Ovary (tissue), 9 donors: ENCODE results near the gene VPS35L. TPM values are rescaled to one million over a fixed set of nuclear protein-coding genes. Genes with fewer than 3 reads are reported as not detected.
A peak's percentile ranks its signal among the peaks of the same experiment; 100 is the strongest.

Source experiments
- DNase-seq, 5 donors: peaks; one replicate each; pipeline ENCODE4 v3.0.0-alpha.2; 2019 to 2020
- H3K27ac ChIP-seq, 2 donors: fragments of 200-600 bp; one replicate each; pipeline versions ENCODE4 v1.5.1 to v1.8.0; 2019 to 2022
- H3K27me3 ChIP-seq: fragments of 200-600 bp; one replicate; pipeline ENCODE4 v1.8.0; 2022
- H3K36me3 ChIP-seq: fragments of 200-600 bp; sonication (generic); one replicate; pipeline ENCODE4 v1.5.1; 2019
- H3K4me1 ChIP-seq: one replicate; pipeline ENCODE4 v1.8.1; 2013; ENCODE audit warnings: mild to moderate bottlenecking, moderate library complexity; ENCODE audit not compliant: insufficient read depth
- H3K4me3 ChIP-seq: fragments of 200-600 bp; sonication (generic); one replicate; pipeline ENCODE4 v1.5.1; 2017
- H3K9me3 ChIP-seq, 2 donors: fragments of 200-600 bp in 1 of 2; sonication (generic) in 1 of 2; one replicate each; pipeline versions ENCODE4 v1.5.1 to v1.8.1; 2013 to 2019; ENCODE audit warnings: mild to moderate bottlenecking in 1 of 2, moderate library complexity in 1 of 2
- CTCF ChIP-seq, 3 donors: fragments of 450-650 bp in 2 of 3; fragments of 200-600 bp in 1 of 3; IDR thresholded peaks; one replicate each; pipeline versions ENCODE4 v1.5.1 to v1.8.0; 2016 to 2022; ENCODE audit warnings: antibody characterized with exemption in 3 of 3, mild to moderate bottlenecking in 1 of 3
- EP300 ChIP-seq: sonication (generic); formaldehyde crosslinking; IDR thresholded peaks from one replicate; pipeline ENCODE4 v1.6.1; 2017; ENCODE audit warnings: antibody characterized with exemption
- POLR2A ChIP-seq: fragments of 450-650 bp; IDR thresholded peaks from one replicate; pipeline ENCODE4 v1.6.1; 2017; ENCODE audit warnings: antibody characterized with exemption, mild to moderate bottlenecking, moderate library complexity
- WGBS, 3 donors: extraction: QIAGEN DNeasy Blood & Tissue Kit in 1 of 3; methylation state at CpG; one replicate each; pipeline versions ENCODE4 v1.1.5 to v1.1.7; 2013 to 2017; 5-methylcytosine and 5-hydroxymethylcytosine counted together
- intact Hi-C, 4 donors: fragments of 100-400 bp; cut with DNase I; formaldehyde crosslinking; loops; one replicate each; pipeline versions ENCODE4 v1.11.0 to v1.15.1; 2022 to 2023
- polyA plus RNA-seq, 2 donors: library from polyadenylated mRNA; stranded (reverse); fragments of 200-250 nt in 1 of 2; fragments of 350-450 nt in 1 of 2; fragmentation: Illumina TruSeq in 1 of 2; extraction: RNeasy Lipid Tissue Mini Kit (QIAGEN cat#74804) in 1 of 2; gene quantifications; one replicate each; pipeline ENCODE4 v1.2.3, GENCODE V29; 2013 to 2014
- total RNA-seq, 7 donors: library from RNA; depleted of rRNA in 2 of 7; stranded (reverse); fragments of >200 nt in 2 of 7; fragmentation: NEBNext Ultra II Directional in 3 of 7; extraction: Animal tissue kit (Norgen Biotek cat#: 25700) in 3 of 7; gene quantifications; one replicate each; pipeline versions ENCODE4 v1.1.0 to v1.2.4, GENCODE V29; 2016 to 2023
- donor health status: DM: no; HTN: no; CAD: no; lungs with moderate emphysema.
- donor health status: DM: no; HTN: no; CAD: no.
- donor health status: Bipolar disorder and iron deficiency.
- donor health status: DM: yes; HTN: yes; CAD: no.
- donor health status: DM: no; HTN: no; CAD: no.
- donor health status: DM: yes; HTN: yes; CAD: no.

Gene VPS35L
- total and polyA plus RNA-seq, 9 donors: 28.6 to 69.6 (median 50.7) TPM

- Histone ChIP-seq H3K9me3 (no peaks in the 10 kb centered on the region), H3K27ac (peak overlapping the region; percentile 29 to 38), H3K36me3 (no peaks in the 10 kb centered on the region), H3K27me3 (no peaks in the 10 kb centered on the region), H3K4me1 (peaks cover 18% of the 10 kb centered on the region), H3K4me3 (no peak overlapping the region)
- 42 to 53% (median 50%) methylated on average over 14 of the region's 14 CpGs for WGBS, 3 donors
- peak in 3 of 5 donors; percentile 61 to 67 (median 67) for DNase-seq
- no peak for TF ChIP-seq CTCF (IDR thresholded peaks at IDR 0.05)
- intact Hi-C loops: no loop called here
These were observed 135.7 kb downstream of the VPS35L start for GRCh38 chr16:19691161-19691711.

- Histone ChIP-seq H3K4me3 (no peak overlapping the region), H3K9me3 (no peaks in the 10 kb centered on the region), H3K4me1 (peaks cover 45% of the 10 kb centered on the region), H3K36me3 (no peaks in the 10 kb centered on the region), H3K27ac (no peak overlapping the region), H3K27me3 (no peaks in the 10 kb centered on the region)
- no peak for DNase-seq
- TF ChIP-seq EP300: no peak
- no peak for TF ChIP-seq CTCF (IDR thresholded peaks at IDR 0.05)
- TF ChIP-seq POLR2A: no peak
- intact Hi-C loops: no loop called here
- 94 to 95% (median 94%) methylated on average over 8 of the region's 8 CpGs for WGBS, 3 donors
These were observed 139.5 kb downstream of the VPS35L start for GRCh38 chr16:19694989-19695388.

- intact Hi-C loops: no loop called here
- Histone ChIP-seq H3K9me3 (no peaks in the 10 kb centered on the region), H3K4me3 (no peak overlapping the region), H3K27ac (peak overlapping the region; percentile 31 to 60), H3K27me3 (no peaks in the 10 kb centered on the region), H3K36me3 (no peaks in the 10 kb centered on the region), H3K4me1 (peaks cover 38% of the 10 kb centered on the region)
- WGBS, 3 donors: 7 to 13% (median 8%) methylated on average over 10 of the region's 10 CpGs
- peak; percentile 77 to 87 (median 83) for DNase-seq
- no peak for TF ChIP-seq POLR2A
- TF ChIP-seq EP300: peak; percentile 32
These were observed 140.8 kb downstream of the VPS35L start for GRCh38 chr16:19696328-19696727.

GRCh38 chr16:19696961-19697360, 141.5 kb downstream of the VPS35L start:
- peak in 1 of 5 donors; percentile 50 for DNase-seq
- no peaks in the 10 kb centered on the region for H3K36me3 ChIP-seq
- TF ChIP-seq EP300 (no peak), CTCF (IDR thresholded peaks at IDR 0.05) (no peak), POLR2A (no peak)
- peak overlapping the region; percentile 31 to 60 for H3K27ac ChIP-seq
- H3K27me3 ChIP-seq: no peaks in the 10 kb centered on the region
- WGBS, 3 donors: 92 to 96% (median 93%) methylated on average over 15 of the region's 15 CpGs
- H3K9me3 ChIP-seq: no peaks in the 10 kb centered on the region
- intact Hi-C loops: no loop called here
- no peak overlapping the region for H3K4me3 ChIP-seq
- H3K4me1 ChIP-seq: peaks cover 35% of the 10 kb centered on the region

- no peak for DNase-seq
- Histone ChIP-seq H3K36me3 (no peaks in the 10 kb centered on the region), H3K4me3 (no peak overlapping the region), H3K9me3 (no peaks in the 10 kb centered on the region), H3K27me3 (no peaks in the 10 kb centered on the region), H3K27ac (peak overlapping the region in 1 of 2 donors; percentile 20), H3K4me1 (peaks cover 35% of the 10 kb centered on the region)
- intact Hi-C loops: no loop called here
- no peak for TF ChIP-seq POLR2A
- TF ChIP-seq CTCF (IDR thresholded peaks at IDR 0.05): no peak
- TF ChIP-seq EP300: no peak
- 70 to 86% (median 73%) methylated on average over 8 of the region's 8 CpGs for WGBS, 3 donors
These were observed 142.3 kb downstream of the VPS35L start for GRCh38 chr16:19697756-19698318.
